K562 (cell line): Measurements from ENCODE around the gene PRUNE1. TPM values are rescaled to one million over a fixed set of nuclear protein-coding genes. Genes with fewer than 3 reads are reported as not detected.
A peak's percentile ranks its signal among the peaks of the same experiment; 100 is the strongest.

Experiments
- BACH1 ChIP-seq: fragments of 200-800 bp; sonication (Bioruptor generic); IDR thresholded peaks from 2 replicates; pipeline ENCODE4 v1.6.1; 2016; ENCODE audit warnings: missing genetic modification characterization, missing compliant biosample characterization
- CBFA2T3 ChIP-seq: fragments of 450-650 bp; IDR thresholded peaks from 2 replicates; pipeline ENCODE4 v1.6.1; 2017
- DLX4 ChIP-seq: fragments of 250-450 bp; sonication (Bioruptor Pico); IDR thresholded peaks from 2 replicates; pipeline ENCODE4 v1.6.1; 2021; ENCODE audit warnings: mild to moderate bottlenecking
- FOXJ2 ChIP-seq: fragments of 200-800 bp; sonication (Bioruptor generic); IDR thresholded peaks from 2 replicates; pipeline ENCODE4 v1.6.1; 2016; ENCODE audit warnings: missing genetic modification characterization, missing compliant biosample characterization
- HNRNPLL ChIP-seq: fragments of 200-400 bp; formaldehyde crosslinking; IDR thresholded peaks from 2 replicates; pipeline ENCODE4 v1.6.1; 2017; ENCODE audit warnings: low read length, low read depth, mild to moderate bottlenecking; ENCODE audit not compliant: poor library complexity, severe bottlenecking
- HOXB6 ChIP-seq: fragments of 250-450 bp; sonication (Bioruptor Pico); IDR thresholded peaks from 2 replicates; pipeline ENCODE4 v1.5.1; 2022; ENCODE audit warnings: mild to moderate bottlenecking, borderline replicate concordance
- KLF10 ChIP-seq: fragments of 250-450 bp; sonication (Bioruptor Pico); IDR thresholded peaks from 2 replicates; pipeline ENCODE4 v1.6.1; 2021; ENCODE audit warnings: matching md5 sums
- NR2C2 ChIP-seq, 2 experiments: fragments of 200-800 bp in 1 of 2; sonication (Bioruptor generic) in 1 of 2; sonication (generic) in 1 of 2; formaldehyde crosslinking in 1 of 2; IDR thresholded peaks; 2 replicates each; pipeline versions ENCODE4 v1.6.1 to v1.8.0; 2016 to 2022; ENCODE audit warnings: mild to moderate bottlenecking in 1 of 2, missing compliant biosample characterization in 1 of 2, missing genetic modification characterization in 1 of 2, missing genetic modification reagents in 1 of 2
- SRSF3 ChIP-seq: fragments of 200-400 bp; formaldehyde crosslinking; IDR thresholded peaks from 2 replicates; pipeline ENCODE4 v1.6.1; 2016; ENCODE audit warnings: mild to moderate bottlenecking, low read length, moderate library complexity; ENCODE audit not compliant: insufficient read depth
- TAF15 ChIP-seq: fragments of 200-400 bp; formaldehyde crosslinking; IDR thresholded peaks from 2 replicates; pipeline ENCODE4 v1.6.1; 2017; ENCODE audit warnings: mild to moderate bottlenecking, low read depth, low read length, moderate library complexity
- ZNF121 ChIP-seq: sonication (generic); formaldehyde crosslinking; conservative IDR thresholded peaks from 2 replicates; pipeline ENCODE4 v1.8.0; 2022; ENCODE audit warnings: missing genetic modification reagents
- ZNF436 ChIP-seq: fragments of 250-450, 450-650 bp; sonication (Bioruptor Pico); formaldehyde crosslinking; IDR thresholded peaks from 2 replicates; pipeline ENCODE4 v1.7.0; 2020; ENCODE audit warnings: mild to moderate bottlenecking
- ZNF444 ChIP-seq: fragments of 250-450 bp; sonication (Bioruptor Pico); IDR thresholded peaks from 2 replicates; pipeline ENCODE4 v1.4.0; 2020; ENCODE audit warnings: mild to moderate bottlenecking, moderate library complexity
- ZNF57 ChIP-seq: fragments of 450-650 bp; formaldehyde crosslinking; IDR thresholded peaks from 2 replicates; pipeline ENCODE4 v1.4.0; 2020; ENCODE audit warnings: mild to moderate bottlenecking, moderate library complexity
- ZNF609 ChIP-seq: sonication (generic); formaldehyde crosslinking; IDR thresholded peaks from 2 replicates; pipeline ENCODE4 v1.8.1; 2023; ENCODE audit warnings: missing genetic modification reagents, mild to moderate bottlenecking, borderline replicate concordance
- ZZZ3 ChIP-seq: fragments of 450-650 bp; IDR thresholded peaks from 2 replicates; pipeline ENCODE4 v1.6.1; 2016; ENCODE audit warnings: antibody characterized with exemption, mild to moderate bottlenecking, moderate library complexity
- polyA plus RNA-seq, 8 experiments: library from polyadenylated mRNA; depleted of rRNA in 4 of 8; stranded (reverse) in 5 of 8; unstranded in 3 of 8; fragments of >200 nt; fragmentation: Nextera tagmentation in 2 of 8; fragmentation: Illumina TruSeq in 1 of 8; extraction: Ambion mirVana in 2 of 8; extraction: Trizol in 1 of 8; gene quantifications; 2 replicates each; pipeline versions ENCODE4 v1.2.1 to v1.2.3, GENCODE V29; 2011 to 2014; ENCODE audit warnings: inconsistent platforms in 1 of 8, missing spikeins in 1 of 8
- total RNA-seq, 7 experiments: library from RNA; depleted of rRNA in 6 of 7; stranded (reverse); fragments of >200 nt in 6 of 7; fragmentation: Illumina TruSeq in 2 of 7; extraction: Trizol in 2 of 7; gene quantifications; 2 replicates each; pipeline versions ENCODE4 v1.2.1 to v1.2.3, GENCODE V29; 2011 to 2021; ENCODE audit warnings: low replicate concordance in 1 of 7
- TF ChIP-seq, protein P1 (sequence below): sonication (generic); formaldehyde crosslinking; IDR thresholded peaks from 2 replicates; pipeline ENCODE4 v1.8.0; 2022; ENCODE audit warnings: mild to moderate bottlenecking, missing genetic modification reagents, borderline replicate concordance
- TF ChIP-seq, protein P2 (sequence below): fragments of 200-400 bp; formaldehyde crosslinking; IDR thresholded peaks from 2 replicates; pipeline ENCODE4 v1.6.1; 2017; ENCODE audit warnings: mild to moderate bottlenecking, low read depth, low read length, moderate library complexity

Gene PRUNE1
- total and polyA plus RNA-seq, 9 of the 15 experiments (the other 6 are each of a cell fraction or from before 2014, with no cell fraction given) = 16.7 to 48.3 (median 26.2) TPM

DNA sequence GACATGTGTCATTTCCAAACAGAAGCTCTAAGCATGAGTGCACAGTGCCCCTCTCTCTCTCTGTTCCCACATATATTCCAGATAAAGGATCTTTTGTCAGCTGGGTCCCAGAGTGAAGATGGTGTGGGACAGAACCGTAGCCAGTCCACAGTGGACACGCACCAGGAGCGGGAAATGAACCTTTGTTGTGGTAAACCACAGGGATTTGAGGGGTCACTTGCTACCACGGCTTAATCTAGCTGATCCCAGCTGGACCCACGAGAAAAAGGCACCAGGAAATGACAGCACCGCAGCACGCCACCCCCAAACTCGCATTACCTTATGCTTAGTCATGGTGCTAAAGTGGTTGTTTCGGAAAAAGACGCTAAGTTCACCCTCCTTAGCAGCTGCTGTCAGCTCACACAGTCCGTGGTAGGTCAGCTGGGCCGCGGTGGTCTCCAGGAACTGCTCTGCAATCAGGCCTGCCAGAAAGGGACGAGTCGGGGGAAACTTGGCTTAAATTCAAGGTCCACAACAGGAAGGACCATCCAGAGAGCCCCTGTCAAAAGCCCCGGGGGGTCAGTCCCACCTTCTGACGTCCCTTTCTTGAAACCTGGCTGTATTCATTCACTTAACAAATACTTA lies 9.1 kb upstream of the PRUNE1 start (continued):
- TF ChIP-seq ZNF444 (CRISPR knock-in tag) = no peak
- TF ChIP-seq, protein P1, sequence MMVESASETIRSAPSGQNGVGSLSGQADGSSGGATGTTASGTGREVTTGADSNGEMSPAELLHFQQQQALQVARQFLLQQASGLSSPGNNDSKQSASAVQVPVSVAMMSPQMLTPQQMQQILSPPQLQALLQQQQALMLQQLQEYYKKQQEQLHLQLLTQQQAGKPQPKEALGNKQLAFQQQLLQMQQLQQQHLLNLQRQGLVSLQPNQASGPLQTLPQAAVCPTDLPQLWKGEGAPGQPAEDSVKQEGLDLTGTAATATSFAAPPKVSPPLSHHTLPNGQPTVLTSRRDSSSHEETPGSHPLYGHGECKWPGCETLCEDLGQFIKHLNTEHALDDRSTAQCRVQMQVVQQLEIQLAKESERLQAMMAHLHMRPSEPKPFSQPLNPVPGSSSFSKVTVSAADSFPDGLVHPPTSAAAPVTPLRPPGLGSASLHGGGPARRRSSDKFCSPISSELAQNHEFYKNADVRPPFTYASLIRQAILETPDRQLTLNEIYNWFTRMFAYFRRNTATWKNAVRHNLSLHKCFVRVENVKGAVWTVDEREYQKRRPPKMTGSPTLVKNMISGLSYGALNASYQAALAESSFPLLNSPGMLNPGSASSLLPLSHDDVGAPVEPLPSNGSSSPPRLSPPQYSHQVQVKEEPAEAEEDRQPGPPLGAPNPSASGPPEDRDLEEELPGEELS (CRISPR knock-in tag) = no peak
- no peak for TF ChIP-seq ZNF609 (CRISPR knock-in tag)
- no peak for TF ChIP-seq DLX4
- TF ChIP-seq, protein P2, sequence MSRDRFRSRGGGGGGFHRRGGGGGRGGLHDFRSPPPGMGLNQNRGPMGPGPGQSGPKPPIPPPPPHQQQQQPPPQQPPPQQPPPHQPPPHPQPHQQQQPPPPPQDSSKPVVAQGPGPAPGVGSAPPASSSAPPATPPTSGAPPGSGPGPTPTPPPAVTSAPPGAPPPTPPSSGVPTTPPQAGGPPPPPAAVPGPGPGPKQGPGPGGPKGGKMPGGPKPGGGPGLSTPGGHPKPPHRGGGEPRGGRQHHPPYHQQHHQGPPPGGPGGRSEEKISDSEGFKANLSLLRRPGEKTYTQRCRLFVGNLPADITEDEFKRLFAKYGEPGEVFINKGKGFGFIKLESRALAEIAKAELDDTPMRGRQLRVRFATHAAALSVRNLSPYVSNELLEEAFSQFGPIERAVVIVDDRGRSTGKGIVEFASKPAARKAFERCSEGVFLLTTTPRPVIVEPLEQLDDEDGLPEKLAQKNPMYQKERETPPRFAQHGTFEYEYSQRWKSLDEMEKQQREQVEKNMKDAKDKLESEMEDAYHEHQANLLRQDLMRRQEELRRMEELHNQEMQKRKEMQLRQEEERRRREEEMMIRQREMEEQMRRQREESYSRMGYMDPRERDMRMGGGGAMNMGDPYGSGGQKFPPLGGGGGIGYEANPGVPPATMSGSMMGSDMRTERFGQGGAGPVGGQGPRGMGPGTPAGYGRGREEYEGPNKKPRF = no peak
- peak; percentile 78 for TF ChIP-seq CBFA2T3
- no peak for TF ChIP-seq KLF10 (CRISPR knock-in tag)
- TF ChIP-seq NR2C2 (CRISPR knock-in tag; IDR thresholded peaks at IDR 0.05) = no peak
- TF ChIP-seq NR2C2 (tag; IDR thresholded peaks at IDR 0.05) = peak; percentile 77
- TF ChIP-seq FOXJ2 (tag) = 0 out of 2 replicates have a peak, but pooled peaks have one; percentile 38
- no peak for TF ChIP-seq TAF15
- TF ChIP-seq HOXB6 (CRISPR knock-in tag) = no peak
- no peak for TF ChIP-seq ZNF436
- peak; percentile 85 for TF ChIP-seq BACH1 (tag)
- no peak for TF ChIP-seq ZNF121 (CRISPR knock-in tag)
- TF ChIP-seq HNRNPLL = no peak
- no peak for TF ChIP-seq SRSF3
- no peak for TF ChIP-seq ZZZ3
- TF ChIP-seq ZNF57 (CRISPR knock-in tag) = no peak
